HG03095 (cell line): ENCODE measurements around the gene CTPS1.

Source experiments
- ATAC-seq: cut with Tn5 transposase; IDR thresholded peaks from one replicate; pipeline ENCODE4 v1.9.1; 2021; ENCODE audit warnings: moderate library complexity; ENCODE audit not compliant: unreplicated experiment

CTPS1 gene

DNA sequence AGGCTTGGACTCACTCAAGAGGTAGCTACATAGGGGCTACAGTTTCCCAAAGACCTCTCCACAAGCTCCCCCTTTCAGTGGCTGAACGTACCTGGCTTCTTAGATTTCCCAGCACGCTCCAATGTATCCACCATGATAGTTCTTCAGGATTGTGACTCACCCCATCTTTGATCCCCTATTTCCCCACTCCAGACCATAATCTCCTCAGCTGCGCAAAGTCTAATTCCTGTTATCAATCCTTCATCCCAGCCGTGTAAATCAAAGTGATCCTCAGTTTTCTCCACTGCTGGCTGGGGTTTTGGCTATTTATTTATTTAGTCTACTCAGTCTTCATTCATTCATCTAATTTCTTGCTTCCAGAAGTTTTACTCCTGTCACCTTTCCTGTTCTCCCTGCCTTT, 13.1 kb upstream of the CTPS1 start:
- no peak for ATAC-seq

- no peak for ATAC-seq
Observed at GRCh38 chr1:40969445-40969844, 10.1 kb upstream of the CTPS1 start.

GRCh38 chr1:40971966-40972365, 7.5 kb upstream of the CTPS1 start:
- no peak for ATAC-seq

- ATAC-seq: no peak
Observed at GRCh38 chr1:40973912-40974311, 5.6 kb upstream of the CTPS1 start.

GRCh38 chr1:40974945-40975344, 4.6 kb upstream of the CTPS1 start:
- no peak for ATAC-seq

DNA sequence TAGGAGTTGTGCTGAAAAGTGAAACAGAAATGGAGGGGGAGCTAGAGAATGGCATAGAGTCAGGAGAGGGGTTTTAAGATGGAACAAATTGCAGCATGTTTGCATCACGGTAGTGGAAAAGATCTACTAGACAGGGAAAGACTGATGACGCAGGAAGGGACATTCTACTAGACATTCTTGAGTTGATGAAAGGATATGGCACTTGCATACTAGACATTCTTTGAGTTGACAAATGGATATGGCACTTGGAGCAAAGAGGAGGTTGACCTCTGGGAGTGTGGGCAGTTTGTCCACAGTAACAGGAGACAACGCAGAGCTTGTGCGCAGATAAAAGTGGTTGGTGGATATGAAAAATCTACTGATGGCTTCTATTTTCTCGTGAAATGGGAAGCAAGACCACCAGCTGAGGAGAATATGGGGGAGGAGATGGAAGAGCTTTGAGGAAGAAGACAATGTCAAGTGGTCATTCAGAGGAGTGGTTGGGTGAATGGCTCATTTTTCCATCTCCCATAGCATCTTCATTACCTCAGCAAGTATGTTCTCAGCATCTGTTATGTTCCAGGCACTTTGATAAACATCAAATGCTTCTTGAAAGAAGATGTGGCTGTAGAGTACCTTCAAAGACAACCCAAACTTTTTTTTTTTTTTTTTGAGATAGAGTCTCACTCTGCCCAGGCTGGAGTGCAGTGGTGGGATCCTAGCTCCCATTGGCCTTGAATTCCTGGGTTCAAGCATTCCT, 2.4 kb upstream of the CTPS1 start:
- ATAC-seq: no peak

DNA sequence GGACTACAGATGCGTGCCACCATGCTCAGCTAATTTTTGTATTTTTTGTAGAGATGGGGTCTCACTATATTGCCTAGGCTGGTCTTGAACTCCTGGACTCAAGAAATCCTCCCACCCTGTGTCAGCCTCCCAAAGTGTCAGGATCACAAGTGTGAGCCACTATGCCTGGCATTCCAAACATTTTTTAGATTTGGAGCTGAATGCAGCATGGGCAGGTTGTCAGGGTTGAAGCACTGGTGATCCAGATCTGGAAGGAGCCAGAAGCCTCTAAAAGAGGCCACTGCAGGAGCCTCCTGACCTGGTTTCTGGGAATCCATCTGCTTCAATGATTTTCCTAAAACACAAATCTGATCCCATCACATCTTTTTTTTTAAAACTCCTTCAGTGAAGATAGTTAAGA, 1.8 kb upstream of the CTPS1 start:
- no peak for ATAC-seq

GRCh38 chr1:40978886-40979240, 633 bp upstream of the CTPS1 start:
- ATAC-seq: no peak

- ATAC-seq: peak; percentile 17
Observed at GRCh38 chr1:40980068-40980452, 564 bp downstream of the CTPS1 start.

DNA sequence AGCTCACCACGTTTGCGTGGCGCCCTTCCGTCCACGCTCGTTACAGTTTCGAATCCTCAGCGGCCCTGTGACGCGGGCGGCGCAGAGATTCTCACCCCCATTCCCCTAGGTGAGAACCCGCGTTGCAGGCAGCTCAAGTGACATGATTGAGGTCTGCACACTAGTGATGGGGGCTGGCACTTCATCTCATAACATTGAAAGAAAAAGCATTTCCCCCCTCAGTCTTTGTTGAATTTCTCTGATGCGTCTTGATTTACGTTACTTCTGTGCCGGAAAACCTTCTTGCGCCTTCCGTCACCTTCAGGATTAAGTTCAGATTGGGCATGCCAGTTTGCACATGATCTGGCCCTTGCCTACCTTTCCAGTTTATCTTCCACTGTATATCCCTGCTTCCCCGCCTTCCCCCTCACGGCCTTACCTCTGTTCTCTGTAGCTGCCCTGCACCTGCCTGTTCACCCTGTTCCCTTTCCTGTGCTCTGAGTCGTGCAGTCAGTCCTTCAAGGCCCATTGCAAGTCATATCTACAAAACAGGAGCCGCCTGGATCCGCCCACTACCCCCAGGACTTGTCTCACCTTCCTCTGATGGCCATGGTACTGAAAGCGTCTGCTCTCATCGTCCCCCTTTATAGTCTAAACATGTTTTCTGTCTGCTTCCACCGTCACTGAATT, 1.1 kb downstream of the CTPS1 start:
- no peak for ATAC-seq

- no peak for ATAC-seq
Observed at GRCh38 chr1:40981691-40982448, 2.4 kb downstream of the CTPS1 start.

DNA sequence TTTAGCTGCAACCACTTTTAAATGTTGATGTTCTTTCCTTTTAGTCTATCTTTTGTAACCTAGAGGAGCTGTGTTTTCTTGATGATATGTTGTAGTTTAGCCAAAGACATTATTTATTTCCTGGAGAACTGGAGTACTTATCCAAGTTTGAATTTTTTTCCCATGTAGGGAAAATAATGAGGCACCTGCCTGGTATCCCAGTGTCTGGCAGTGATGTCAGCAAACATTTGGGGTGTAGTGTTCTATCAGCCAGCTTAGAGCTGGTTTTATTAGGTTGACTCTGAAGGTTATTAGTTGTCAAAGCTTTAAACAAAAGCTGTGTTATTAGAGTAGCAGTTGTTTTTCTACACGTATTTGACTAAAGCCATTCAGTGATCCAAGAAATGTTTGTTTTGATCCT, 3.2 kb downstream of the CTPS1 start:
- no peak for ATAC-seq

DNA sequence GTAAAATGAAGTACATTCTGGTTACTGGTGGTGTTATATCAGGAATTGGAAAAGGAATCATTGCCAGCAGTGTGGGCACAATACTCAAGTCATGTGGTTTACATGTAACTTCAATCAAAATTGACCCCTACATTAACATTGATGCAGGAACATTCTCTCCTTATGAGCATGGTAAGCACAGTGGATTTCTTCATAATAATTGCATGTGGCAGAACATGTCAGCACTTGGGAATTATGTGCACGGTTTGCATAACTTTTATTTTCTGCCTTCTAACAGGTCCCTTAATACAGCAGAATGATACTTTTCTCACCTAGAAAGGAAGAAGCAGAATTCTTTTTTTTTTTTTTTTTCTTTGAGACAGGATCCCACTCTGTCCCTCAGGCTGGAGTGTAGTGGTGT, 3.8 kb downstream of the CTPS1 start:
- ATAC-seq: no peak

- no peak for ATAC-seq
Observed at GRCh38 chr1:40984066-40984465, 4.6 kb downstream of the CTPS1 start.

DNA sequence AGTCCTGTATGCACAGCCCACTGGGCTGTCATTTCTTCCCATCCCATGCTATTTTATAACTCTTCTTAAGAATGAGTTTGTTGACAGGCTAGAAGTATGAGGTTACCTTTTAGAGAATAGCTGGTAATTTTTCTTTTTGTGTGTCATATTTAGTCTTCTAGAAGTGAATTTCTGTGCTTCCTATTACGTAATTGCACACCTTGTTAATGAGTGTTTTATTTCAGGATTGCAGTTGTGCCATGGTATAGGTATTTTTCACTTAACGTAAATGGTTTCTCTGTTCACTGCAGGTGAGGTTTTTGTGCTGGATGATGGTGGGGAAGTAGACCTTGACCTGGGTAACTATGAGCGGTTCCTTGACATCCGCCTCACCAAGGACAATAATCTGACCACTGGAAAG, 5.0 kb downstream of the CTPS1 start:
- no peak for ATAC-seq

DNA sequence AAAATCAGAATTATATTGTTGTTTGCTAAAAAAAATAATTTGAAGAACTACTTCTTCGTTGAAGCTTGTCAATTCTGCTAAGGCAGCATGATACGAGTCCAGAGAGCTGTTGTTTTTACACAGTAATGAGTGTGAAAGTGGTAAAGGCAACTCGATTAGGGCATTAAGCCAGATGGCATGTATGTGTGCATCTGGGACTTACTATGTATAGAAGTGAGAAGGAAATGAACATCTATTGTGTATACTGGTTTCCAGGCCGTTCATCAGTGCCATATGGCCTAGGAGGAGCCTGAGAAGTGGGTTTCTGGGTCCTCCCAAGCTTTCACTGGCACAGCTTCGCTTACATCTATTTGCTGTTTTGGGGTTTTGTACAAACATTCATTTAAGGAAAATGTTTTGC, 5.7 kb downstream of the CTPS1 start:
- ATAC-seq: no peak

- no peak for ATAC-seq
Observed at GRCh38 chr1:40985875-40986274, 6.4 kb downstream of the CTPS1 start.

DNA sequence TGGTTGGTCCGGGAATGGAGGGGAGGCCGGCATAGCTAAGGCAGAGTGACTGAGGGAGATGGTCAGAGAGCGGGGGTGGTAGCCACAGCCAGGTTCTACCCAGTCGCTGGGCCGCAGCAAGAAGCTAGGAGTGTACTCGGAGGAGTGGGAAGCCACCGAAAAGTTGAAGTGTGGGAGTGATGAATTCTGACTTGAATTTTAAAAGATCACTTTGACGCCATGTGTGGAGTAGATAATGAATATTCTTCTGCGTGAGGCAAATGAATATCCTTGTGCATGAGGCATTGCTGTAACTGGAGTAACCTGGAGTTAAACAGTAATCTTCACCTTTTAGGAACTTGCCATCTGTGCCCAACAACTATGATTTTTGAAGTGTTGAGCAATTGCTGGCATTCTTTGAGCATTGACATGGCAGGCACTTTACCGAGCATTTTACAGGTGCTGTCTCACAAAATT, 6.9 kb downstream of the CTPS1 start:
- ATAC-seq: no peak

GRCh38 chr1:40986956-40987355, 7.5 kb downstream of the CTPS1 start:
- no peak for ATAC-seq

DNA sequence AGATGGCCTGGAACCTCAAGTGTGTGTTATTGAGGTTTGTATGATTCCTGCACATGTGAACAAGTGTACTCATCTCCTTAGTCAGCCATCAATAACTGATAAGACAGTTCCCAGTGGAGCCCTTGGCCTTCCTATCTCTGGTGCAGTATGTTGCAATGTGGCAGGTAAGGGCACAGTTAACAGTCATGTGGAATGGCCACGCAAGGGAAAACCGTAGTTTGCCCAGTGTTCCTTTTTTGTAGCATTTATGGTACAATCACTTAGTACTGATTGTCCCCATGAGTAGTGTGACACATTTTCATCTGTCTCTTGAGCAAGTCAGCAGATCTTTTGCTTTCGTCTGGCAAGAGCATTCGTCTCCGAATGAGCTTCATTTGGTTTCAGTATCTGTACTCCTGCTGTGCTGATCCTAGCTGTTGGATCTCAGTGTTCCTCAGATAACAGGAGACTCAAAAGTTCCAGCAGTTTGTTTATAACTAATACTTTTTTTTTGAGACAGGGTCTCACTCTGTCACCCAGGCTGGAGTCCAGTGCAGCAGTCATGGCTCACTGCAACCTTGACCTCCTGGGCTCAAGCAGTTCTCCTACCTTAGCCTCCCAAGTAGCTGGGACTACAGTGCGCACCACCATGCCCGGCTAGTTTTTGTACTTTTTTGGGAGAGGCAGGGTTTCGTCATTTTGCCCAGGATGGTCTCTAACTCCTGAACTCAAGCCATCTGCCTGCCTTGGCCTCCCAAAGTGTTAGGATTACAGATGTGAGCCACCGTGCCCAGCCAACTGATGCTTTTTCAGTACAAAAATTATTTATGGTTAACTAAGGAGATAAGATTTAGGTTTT, 8.2 kb downstream of the CTPS1 start:
- ATAC-seq: no peak

- no peak for ATAC-seq
Observed at GRCh38 chr1:40988280-40988679, 8.8 kb downstream of the CTPS1 start.
